OCI-LY7 (cell line): ENCODE results near the gene IP6K3.

Experiments used
- CTCF ChIP-seq: fragments of 200-600 bp; sonication (generic); conservative IDR thresholded peaks from 2 replicates; pipeline ENCODE4 v1.5.1; 2014; ENCODE audit warnings: mild to moderate bottlenecking, antibody characterized with exemption, low read length, moderate library complexity, mixed read lengths
- EZH2phosphoT487 ChIP-seq: fragments of 200-600 bp; sonication (generic); IDR thresholded peaks from 2 replicates; pipeline ENCODE4 v1.6.1; 2018; ENCODE audit warnings: low read depth, borderline replicate concordance, mild to moderate bottlenecking, mixed run types, antibody characterized with exemption, low read length, moderate library complexity, mixed read lengths

- no peak for TF ChIP-seq CTCF
- no peak for TF ChIP-seq EZH2phosphoT487
Observed at GRCh38 chr6:33696076-33696475, 50.6 kb downstream of the IP6K3 start.
